ENCODE measurements around the gene SEMA3B.

GRCh38 chr3:50267280-50267913 lies 1.6 kb upstream of the SEMA3B start:
- TF ChIP-seq, protein P1, sequence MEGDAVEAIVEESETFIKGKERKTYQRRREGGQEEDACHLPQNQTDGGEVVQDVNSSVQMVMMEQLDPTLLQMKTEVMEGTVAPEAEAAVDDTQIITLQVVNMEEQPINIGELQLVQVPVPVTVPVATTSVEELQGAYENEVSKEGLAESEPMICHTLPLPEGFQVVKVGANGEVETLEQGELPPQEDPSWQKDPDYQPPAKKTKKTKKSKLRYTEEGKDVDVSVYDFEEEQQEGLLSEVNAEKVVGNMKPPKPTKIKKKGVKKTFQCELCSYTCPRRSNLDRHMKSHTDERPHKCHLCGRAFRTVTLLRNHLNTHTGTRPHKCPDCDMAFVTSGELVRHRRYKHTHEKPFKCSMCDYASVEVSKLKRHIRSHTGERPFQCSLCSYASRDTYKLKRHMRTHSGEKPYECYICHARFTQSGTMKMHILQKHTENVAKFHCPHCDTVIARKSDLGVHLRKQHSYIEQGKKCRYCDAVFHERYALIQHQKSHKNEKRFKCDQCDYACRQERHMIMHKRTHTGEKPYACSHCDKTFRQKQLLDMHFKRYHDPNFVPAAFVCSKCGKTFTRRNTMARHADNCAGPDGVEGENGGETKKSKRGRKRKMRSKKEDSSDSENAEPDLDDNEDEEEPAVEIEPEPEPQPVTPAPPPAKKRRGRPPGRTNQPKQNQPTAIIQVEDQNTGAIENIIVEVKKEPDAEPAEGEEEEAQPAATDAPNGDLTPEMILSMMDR (IDR thresholded peaks at IDR 0.05): no peak
- TF ChIP-seq POLR2A (IDR thresholded peaks at IDR 0.05) (peak in 2 of 4 donors; percentile 35 to 81), POLR2AphosphoS5 (IDR thresholded peaks at IDR 0.05) (peak; percentile 72 to 88)

Data from upper lobe of left lung (tissue), 4 donors.